HEK293T (cell line): Measurements from ENCODE around the gene SULT1C2.

ENCODE experiments used
- BHLHE40 ChIP-seq: fragments of 450-650 bp; IDR thresholded peaks from 2 replicates; pipeline ENCODE4 v1.6.1; 2016; ENCODE audit warnings: mild to moderate bottlenecking, moderate library complexity, borderline replicate concordance
- ELF4 ChIP-seq: fragments of 450-650 bp; IDR thresholded peaks from 2 replicates; pipeline ENCODE4 v1.6.1; 2017; ENCODE audit warnings: antibody characterized with exemption
- FOXA1 ChIP-seq: fragments of 450-650 bp; IDR thresholded peaks from 2 replicates; pipeline ENCODE4 v1.6.1; 2016; ENCODE audit warnings: mild to moderate bottlenecking
- FOXK2 ChIP-seq: fragments of 450-650 bp; IDR thresholded peaks from 2 replicates; pipeline ENCODE4 v1.6.1; 2016; ENCODE audit warnings: mild to moderate bottlenecking
- FOXM1 ChIP-seq: fragments of 450-650 bp; IDR thresholded peaks from 2 replicates; pipeline ENCODE4 v1.6.1; 2017; ENCODE audit warnings: mild to moderate bottlenecking, borderline replicate concordance
- HDGF ChIP-seq: fragments of 450-650 bp; IDR thresholded peaks from 2 replicates; pipeline ENCODE4 v1.6.1; 2017; ENCODE audit warnings: antibody characterized with exemption, borderline replicate concordance
- L3MBTL2 ChIP-seq: fragments of 450-650 bp; conservative IDR thresholded peaks from 2 replicates; pipeline ENCODE4 v1.6.1; 2016; ENCODE audit warnings: mild to moderate bottlenecking
- LEF1 ChIP-seq: fragments of 450-650 bp; IDR thresholded peaks from 2 replicates; pipeline ENCODE4 v1.6.1; 2017; ENCODE audit warnings: mild to moderate bottlenecking, borderline replicate concordance
- NFRKB ChIP-seq: fragments of 450-650 bp; IDR thresholded peaks from 2 replicates; pipeline ENCODE4 v1.6.1; 2016; ENCODE audit warnings: mild to moderate bottlenecking, moderate library complexity
- SP1 ChIP-seq: fragments of 450-650 bp; IDR thresholded peaks from 2 replicates; pipeline ENCODE4 v1.6.1; 2017
- SUZ12 ChIP-seq: fragments of 450-650 bp; IDR thresholded peaks from 2 replicates; pipeline ENCODE4 v1.6.1; 2016; ENCODE audit warnings: mild to moderate bottlenecking
- TARDBP ChIP-seq: fragments of 450-650 bp; IDR thresholded peaks from 2 replicates; pipeline ENCODE4 v1.6.1; 2016
- ZNF384 ChIP-seq: fragments of 450-650 bp; IDR thresholded peaks from 2 replicates; pipeline ENCODE4 v1.6.1; 2016
- TF ChIP-seq, protein P1 (sequence below): fragments of 450-650 bp; IDR thresholded peaks from 2 replicates; pipeline ENCODE4 v1.6.1; 2016

DNA sequence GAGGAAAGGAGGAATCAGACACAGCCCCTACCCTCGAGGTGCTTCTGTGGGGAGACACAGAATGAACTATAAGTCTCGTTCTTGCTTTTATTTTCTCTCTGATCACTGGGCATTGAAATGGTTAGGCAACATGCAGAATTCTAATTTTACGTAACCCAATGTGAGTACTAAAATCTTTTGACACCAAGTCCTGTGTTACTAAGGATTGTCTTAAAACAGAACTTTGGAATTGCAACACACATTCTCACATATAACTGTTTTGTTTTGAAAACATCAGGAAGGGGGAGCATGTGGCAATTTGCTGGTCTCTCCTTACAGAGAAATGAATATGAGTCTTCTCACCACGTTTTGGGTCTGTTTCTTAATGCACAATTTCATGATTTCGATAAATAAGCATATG is 65.4 kb downstream of the SULT1C2 start:
- TF ChIP-seq FOXM1 (no peak), SUZ12 (no peak), SP1 (no peak), HDGF (no peak), BHLHE40 (no peak), ELF4 (no peak), FOXA1 (no peak), ZNF384 (no peak), NFRKB (no peak), FOXK2 (no peak), LEF1 (no peak), TARDBP (no peak), L3MBTL2 (no peak)
- TF ChIP-seq, protein P1, sequence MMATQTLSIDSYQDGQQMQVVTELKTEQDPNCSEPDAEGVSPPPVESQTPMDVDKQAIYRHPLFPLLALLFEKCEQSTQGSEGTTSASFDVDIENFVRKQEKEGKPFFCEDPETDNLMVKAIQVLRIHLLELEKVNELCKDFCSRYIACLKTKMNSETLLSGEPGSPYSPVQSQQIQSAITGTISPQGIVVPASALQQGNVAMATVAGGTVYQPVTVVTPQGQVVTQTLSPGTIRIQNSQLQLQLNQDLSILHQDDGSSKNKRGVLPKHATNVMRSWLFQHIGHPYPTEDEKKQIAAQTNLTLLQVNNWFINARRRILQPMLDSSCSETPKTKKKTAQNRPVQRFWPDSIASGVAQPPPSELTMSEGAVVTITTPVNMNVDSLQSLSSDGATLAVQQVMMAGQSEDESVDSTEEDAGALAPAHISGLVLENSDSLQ = no peak
